IMR-90 (cell line): Measurements from ENCODE around the gene IDS. TPM values are rescaled to one million over a fixed set of nuclear protein-coding genes. Genes with fewer than 3 reads are reported as not detected.
A peak's percentile ranks its signal among the peaks of the same experiment; 100 is the strongest.
"Not testable (repeated sequence)": the region's sequence is repeated elsewhere in the genome, so short reads cannot be mapped to it uniquely, and the experiment has no call there.

Experiments used
- ATAC-seq: fragments of 200-7000 bp; cut with Tn5 transposase; 2 replicates; pipeline ENCODE4 v1.9.1; 2020; ENCODE audit warnings: low read depth, mild to moderate bottlenecking, moderate library complexity
- BruUV-seq: library from RNA; stranded (reverse); fragments of 400-500 nt; replicated peaks from 2 replicates; lab custom pipeline; 2021; lab: Mats Ljungman, UMichigan
- CTCF ChIA-PET: fragments of 300-600 bp; formaldehyde crosslinking; extraction: SDS; loops from one replicate; lab custom pipeline; 2021; ENCODE audit warnings: antibody characterized with exemption; lab: Yijun Ruan, JAX
- POLR2A ChIA-PET: fragments of 300-600 bp; sonication (Branson Sonifier 250); formaldehyde crosslinking; loops from one replicate; lab custom pipeline; 2022; ENCODE audit warnings: antibody characterized with exemption; ENCODE audit not compliant: unreplicated experiment; lab: Charles Lee
- DNase-seq: peaks from one replicate; pipeline ENCODE4 v3.0.0; 2013
- H2AFZ ChIP-seq: replicated peaks from 2 replicates; pipeline ENCODE3; 2013; ENCODE audit warnings: low read length, mild to moderate bottlenecking; ENCODE audit not compliant: poor library complexity
- H2AK5ac ChIP-seq: 2 replicates; pipeline ENCODE4 v1.6.1; 2013; ENCODE audit warnings: low read depth, low read length, inconsistent platforms
- H2AK9ac ChIP-seq: replicated peaks from 2 replicates; pipeline ENCODE3; 2013; ENCODE audit warnings: mild to moderate bottlenecking, low read depth, low read length, moderate library complexity; ENCODE audit not compliant: poor library complexity
- H2BK120ac ChIP-seq: 2 replicates; pipeline ENCODE4 v1.6.1; 2013; ENCODE audit warnings: low read depth, low read length, inconsistent platforms
- H2BK15ac ChIP-seq: 3 replicates; pipeline ENCODE4 v1.6.1; 2013; ENCODE audit warnings: low read depth, low read length, inconsistent platforms
- H2BK20ac ChIP-seq: 2 replicates; pipeline ENCODE4 v1.6.1; 2013; ENCODE audit warnings: low read depth, mild to moderate bottlenecking, inconsistent platforms, low read length, moderate library complexity
- H2BK5ac ChIP-seq: 2 replicates; pipeline ENCODE4 v1.6.1; 2013; ENCODE audit warnings: mild to moderate bottlenecking, low read depth, low read length, inconsistent platforms; ENCODE audit not compliant: poor library complexity, severe bottlenecking
- H3K14ac ChIP-seq: replicated peaks from 2 replicates; pipeline ENCODE4 v1.6.1; 2013; ENCODE audit warnings: low read depth, low read length, inconsistent platforms
- H3K18ac ChIP-seq: 2 replicates; pipeline ENCODE4 v1.6.1; 2013; ENCODE audit warnings: low read depth, low read length, control low read depth
- H3K23ac ChIP-seq: 2 replicates; pipeline ENCODE4 v1.6.1; 2013; ENCODE audit warnings: low read depth, low read length, inconsistent platforms
- H3K27ac ChIP-seq: 2 replicates; pipeline ENCODE4 v1.5.1; 2013; ENCODE audit warnings: mild to moderate bottlenecking, control low read depth, low read length; ENCODE audit not compliant: insufficient read depth
- H3K27me3 ChIP-seq: 2 replicates; pipeline ENCODE4 v1.6.1; 2013; ENCODE audit warnings: low read length; ENCODE audit not compliant: control insufficient read depth, insufficient read depth
- H3K36me3 ChIP-seq: 2 replicates; pipeline ENCODE4 v1.6.1; 2013; ENCODE audit warnings: low read length, mixed read lengths; ENCODE audit not compliant: control insufficient read depth, insufficient read depth
- H3K4ac ChIP-seq: 2 replicates; pipeline ENCODE4 v1.6.1; 2013; ENCODE audit warnings: low read depth, low read length, inconsistent platforms
- H3K4me1 ChIP-seq: 2 replicates; pipeline ENCODE4 v1.6.1; 2013; ENCODE audit warnings: low read length, mixed read lengths; ENCODE audit not compliant: control insufficient read depth, insufficient read depth
- H3K4me2 ChIP-seq: 2 replicates; pipeline ENCODE4 v1.6.1; 2013; ENCODE audit warnings: low read depth, mild to moderate bottlenecking, control low read depth, low read length, moderate library complexity
- H3K4me3 ChIP-seq: 2 replicates; pipeline ENCODE4 v1.5.1; 2013; ENCODE audit warnings: low read depth, mild to moderate bottlenecking, control low read depth, low read length, moderate library complexity; ENCODE audit not compliant: insufficient read depth
- H3K56ac ChIP-seq: 2 replicates; pipeline ENCODE4 v1.6.1; 2013; ENCODE audit warnings: low read length, inconsistent platforms; ENCODE audit not compliant: insufficient read depth; ENCODE audit errors: extremely low read depth
- H3K79me1 ChIP-seq, 2 experiments: 2 replicates each; pipeline ENCODE4 v1.6.1; 2013; ENCODE audit warnings: low read length in 2 of 2, inconsistent platforms in 1 of 2, low read depth in 1 of 2
- H3K9ac ChIP-seq: 2 replicates; pipeline ENCODE4 v1.6.1; 2013; ENCODE audit warnings: low read depth, low read length, control low read depth
- H3K9me1 ChIP-seq: 2 replicates; pipeline ENCODE4 v1.6.1; 2013; ENCODE audit warnings: low read length, inconsistent platforms; ENCODE audit not compliant: insufficient read depth
- H3K9me3 ChIP-seq: 2 replicates; pipeline ENCODE4 v1.6.1; 2013; ENCODE audit warnings: low read length; ENCODE audit not compliant: control insufficient read depth, insufficient read depth
- H4K20me1 ChIP-seq: 2 replicates; pipeline ENCODE4 v1.6.1; 2013; ENCODE audit warnings: low read length, inconsistent platforms; ENCODE audit not compliant: insufficient read depth
- H4K5ac ChIP-seq: 2 replicates; pipeline ENCODE4 v1.6.1; 2013; ENCODE audit warnings: mild to moderate bottlenecking, low read depth, low read length, control low read depth
- H4K8ac ChIP-seq, 2 experiments: 2 replicates each; pipeline ENCODE4 v1.6.1; 2013; ENCODE audit warnings: low read depth in 2 of 2, low read length in 2 of 2, control low read depth in 1 of 2, inconsistent platforms in 1 of 2
- H4K91ac ChIP-seq: 2 replicates; pipeline ENCODE4 v1.6.1; 2013; ENCODE audit warnings: low read depth, low read length, inconsistent platforms; ENCODE audit not compliant: insufficient read depth
- CTCF ChIP-seq: conservative IDR thresholded peaks from 2 replicates; pipeline ENCODE4 v1.5.1; 2012; ENCODE audit warnings: mild to moderate bottlenecking, low read depth, low read length, improper control_type of control experiment
- RAD21 ChIP-seq: IDR thresholded peaks from 2 replicates; pipeline ENCODE4 v1.6.1; 2012; ENCODE audit warnings: low read length, improper control_type of control experiment
- WGBS, 2 experiments: methylation state at CpG; one replicate each; pipeline versions ENCODE4 v1.1.5 to v1.1.7; 2013; ENCODE audit warnings: missing lambda C conversion rate in 2 of 2; ENCODE audit not compliant: insufficient read length in 1 of 2; ENCODE audit errors: extremely low coverage in 2 of 2; 5-methylcytosine and 5-hydroxymethylcytosine counted together
- dilution Hi-C: fragments of 300-500 bp; cut with HindIII; formaldehyde crosslinking; loops from one replicate; pipeline ENCODE4 v1.14.3; 2018; ENCODE audit warnings: low sequenced_read_pairs; ENCODE audit not compliant: unreplicated experiment
- in situ Hi-C: fragments of 300-500 bp; cut with MboI; formaldehyde crosslinking; loops from 3 replicates; pipeline ENCODE4 v1.14.3; 2019; ENCODE audit warnings: low sequenced_read_pairs, inconsistent platforms, mixed read lengths
- intact Hi-C: fragments of 100-400 bp; cut with micrococcal nuclease; formaldehyde crosslinking; loops from 2 replicates; pipeline ENCODE4 v1.10.0; 2022
- polyA plus RNA-seq, 3 experiments: library from polyadenylated mRNA; depleted of rRNA; stranded (reverse); fragments of >200 nt; gene quantifications; 2 replicates each; pipeline ENCODE4 v1.2.3, GENCODE V29; 2012; ENCODE audit warnings: low replicate concordance in 1 of 3
- total RNA-seq: library from RNA; depleted of rRNA; stranded (reverse); fragments of >200 nt; gene quantifications from 2 replicates; pipeline ENCODE4 v1.2.3, GENCODE V29; 2012

The IDS gene
- total and polyA plus RNA-seq, 2 of the 4 experiments (the other 2 are of a cell fraction) = 26.3 to 56.9 TPM

DNA sequence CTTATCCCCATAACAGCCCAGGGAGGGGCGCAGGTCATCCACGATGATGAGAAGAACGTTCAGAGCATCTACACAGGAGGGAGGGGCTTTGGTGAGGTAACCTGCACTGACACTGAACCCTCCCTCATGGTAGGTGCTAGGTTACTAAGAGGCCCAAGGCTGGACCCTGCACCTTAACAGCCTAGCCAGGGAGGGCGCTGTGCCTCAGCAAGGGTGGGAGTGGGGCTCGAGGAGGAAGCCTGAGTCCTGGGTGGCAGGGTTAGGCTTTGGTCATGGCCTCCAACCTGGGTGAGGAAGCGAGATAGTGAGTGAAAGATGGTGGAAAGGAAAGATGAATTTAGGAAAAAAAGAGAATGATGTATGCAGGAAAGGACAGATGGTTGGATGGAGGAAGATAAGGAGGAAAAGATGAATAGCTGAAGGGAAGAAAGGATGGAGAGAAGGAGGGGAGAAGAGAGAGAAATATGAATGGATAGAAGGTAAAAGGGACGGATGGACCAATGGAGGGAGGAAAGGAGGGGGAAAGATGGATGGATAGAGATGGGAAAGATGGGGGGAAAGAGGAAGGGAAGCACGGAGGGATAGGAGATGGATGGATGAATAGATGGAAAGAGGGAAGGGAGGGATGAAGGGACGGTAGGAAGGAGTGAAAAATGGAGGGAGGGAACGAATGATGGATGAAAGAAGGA lies 736 bp downstream of the IDS start:
- intact Hi-C loops (no loop called here), in situ Hi-C loops (loop anchor here (25.0 kb wide), 1 partner anchor 1233 kb away; no protein-coding TSS in a partner anchor), dilution Hi-C loops (no loop called here)
- H3K9me1 ChIP-seq = peaks cover 3% of the 10 kb centered on the region; the same call in 1 of the 2 replicates
- peak overlapping the region; percentile 90 for H3K9ac ChIP-seq
- H2BK120ac ChIP-seq = no peak overlapping the region
- BruUV-seq = TSS peak; percentile 65
- peak overlapping the region; percentile 85 for H3K4ac ChIP-seq
- ATAC-seq (no peak), DNase-seq (no peak)
- H4K8ac ChIP-seq = peak overlapping the region; percentile 75 to 81; a peak in 2 of 4 replicates
- ChIA-PET POLR2A (no interaction called here), CTCF (interaction anchor here (0.5 kb wide), 1 partner anchor 103 kb away, joined by 4 read pairs; no protein-coding TSS in a partner anchor)
- H3K79me1 ChIP-seq = peaks cover 7 to 14% of the 10 kb centered on the region in 2 experiments; a peak in 3 of 4 replicates
- peak overlapping the region; percentile 61 for H4K91ac ChIP-seq
- peak overlapping the region; percentile 76 for H2BK5ac ChIP-seq
- 0 out of 2 replicates have a peak overlapping the region, but pooled peaks have one; percentile 52 for H3K23ac ChIP-seq
- peaks cover 12% of the 10 kb centered on the region; the same call in 1 of the 2 replicates for H3K36me3 ChIP-seq
- 60 to 100% methylated on average over 4 to 5 of the region's 10 CpGs for WGBS, 2 experiments
- no peak overlapping the region for H3K18ac ChIP-seq
- 0 out of 2 replicates have a peak overlapping the region, but pooled peaks have one; percentile 57 for H2BK20ac ChIP-seq
- H3K27me3 ChIP-seq = peaks cover 8% of the 10 kb centered on the region
- H2AK9ac ChIP-seq = peak overlapping the region; percentile 91
- H3K56ac ChIP-seq = 0 out of 2 replicates have a peak overlapping the region, but pooled peaks have one; percentile 16
- peak overlapping the region; percentile 54 for H3K14ac ChIP-seq
- TF ChIP-seq RAD21 (no peak), CTCF (peak; percentile 31)
- H2AFZ ChIP-seq = peak overlapping the region; percentile 90
- peaks cover 3% of the 10 kb centered on the region for H3K4me1 ChIP-seq
- no peak overlapping the region for H2BK15ac ChIP-seq
- H3K4me3 ChIP-seq = peak overlapping the region; percentile 80
- peak overlapping the region; percentile 38 for H2AK5ac ChIP-seq
- peak overlapping the region; percentile 80 for H3K4me2 ChIP-seq
- H3K9me3 ChIP-seq = no peaks in the 10 kb centered on the region
- 0 out of 2 replicates have a peak overlapping the region, but pooled peaks have one; percentile 33 for H3K27ac ChIP-seq
- H4K5ac ChIP-seq = peak overlapping the region; percentile 31; the same call in 1 of the 2 replicates
- H4K20me1 ChIP-seq = no peaks in the 10 kb centered on the region

GRCh38 chrX:149503446-149503845 lies 1.7 kb downstream of the IDS start:
- H2AFZ ChIP-seq, dilution Hi-C loops, H3K4me3 ChIP-seq, H3K9me1 ChIP-seq, H3K4me1 ChIP-seq, H3K18ac ChIP-seq, H2BK120ac ChIP-seq, H2AK9ac ChIP-seq, H3K56ac ChIP-seq, intact Hi-C loops, POLR2A ChIA-PET, H4K91ac ChIP-seq, H2BK5ac ChIP-seq, CTCF ChIA-PET, H2AK5ac ChIP-seq, H4K5ac ChIP-seq, H4K8ac ChIP-seq, H4K20me1 ChIP-seq, H3K4me2 ChIP-seq, H3K14ac ChIP-seq, H3K23ac ChIP-seq, H3K4ac ChIP-seq, H3K9ac ChIP-seq, BruUV-seq, H2BK15ac ChIP-seq, H3K9me3 ChIP-seq, H2BK20ac ChIP-seq, H3K27me3 ChIP-seq: not testable (repeated sequence)
- Histone ChIP-seq H3K79me1 (peaks cover 7 to 14% of the 10 kb centered on the region in 2 experiments; a peak in 3 of 4 replicates), H3K36me3 (peaks cover 13% of the 10 kb centered on the region; the same call in 1 of the 2 replicates), H3K27ac (peak overlapping the region; percentile 16; the same call in 1 of the 2 replicates)
- ATAC-seq = peak; percentile 51
- in situ Hi-C loops = loop anchor here (25.0 kb wide), 1 partner anchor 1234 kb away; no protein-coding TSS in a partner anchor
- DNase-seq = peak; percentile 60
- no CpG with 5 or more reads among the region's 10 CpGs for WGBS, 2 experiments
